ENCODE results near the gene LYZL4. TPM values are rescaled to one million over a fixed set of nuclear protein-coding genes. Genes with fewer than 3 reads are reported as not detected.

Gene LYZL4
- total and polyA plus RNA-seq, 2 of the 13 experiments (the other 11 are each of a cell fraction or from before 2014, with no cell fraction given): not detected

GRCh38 chr3:42425736-42426407 is 15.5 kb upstream of the LYZL4 start:
- H3K27ac ChIP-seq (ENCODE audit: extremely low read length, insufficient read depth, low read length): no peak overlapping the region
- DNase-seq (ENCODE audit: low spot score) (no peak), ATAC-seq (no peak), FAIRE-seq (no peak)
- H3K9me3 ChIP-seq (ENCODE audit: low read length): no peaks in the 10 kb centered on the region
- BruUV-seq (replicated peaks): no TSS peak
- H3K79me2 ChIP-seq (ENCODE audit: insufficient read depth, low read length): no peaks in the 10 kb centered on the region
- in situ Hi-C loops (cut with HindIII; ENCODE audit: extremely low pct_ligation_motif_present, low pct_unique_long_range_greater_than_20kb): loop anchor here (25.0 kb wide), 1 partner anchor 314 kb away; no protein-coding TSS in a partner anchor
- no peaks in the 10 kb centered on the region for H4K20me1 ChIP-seq (ENCODE audit: insufficient read depth, low read length)
- POLR2A ChIA-PET: no interaction called here
- H2AFZ ChIP-seq (ENCODE audit: low read length): no peak overlapping the region
- 88% methylated on average over 7 of the region's 7 CpGs for WGBS (ENCODE audit: low lambda C conversion rate)
- H3K9ac ChIP-seq (ENCODE audit: insufficient read depth, low read depth, low read length): no peak overlapping the region
- no peaks in the 10 kb centered on the region for H3K36me3 ChIP-seq (replicated peaks in 1 of 2; ENCODE audit: control insufficient read depth in 1 of 2, insufficient read depth in 2 of 2, low read length in 2 of 2)
- H3K27me3 ChIP-seq (ENCODE audit: control insufficient read depth in 1 of 2, insufficient read depth in 2 of 2, low read length in 2 of 2): no peaks in the 10 kb centered on the region; a peak in 1 of 5 replicates
- CTCF ChIA-PET (ENCODE audit: low intra/inter-chr PET ratio, low total read pairs): no interaction called here
- TF ChIP-seq ZNF556 (CRISPR knock-in tag; IDR thresholded peaks at IDR 0.05; ENCODE audit: borderline replicate concordance): no peak
- TF ChIP-seq RELA (CRISPR knock-in tag; IDR thresholded peaks at IDR 0.05): no peak
- TF ChIP-seq, protein P1, sequence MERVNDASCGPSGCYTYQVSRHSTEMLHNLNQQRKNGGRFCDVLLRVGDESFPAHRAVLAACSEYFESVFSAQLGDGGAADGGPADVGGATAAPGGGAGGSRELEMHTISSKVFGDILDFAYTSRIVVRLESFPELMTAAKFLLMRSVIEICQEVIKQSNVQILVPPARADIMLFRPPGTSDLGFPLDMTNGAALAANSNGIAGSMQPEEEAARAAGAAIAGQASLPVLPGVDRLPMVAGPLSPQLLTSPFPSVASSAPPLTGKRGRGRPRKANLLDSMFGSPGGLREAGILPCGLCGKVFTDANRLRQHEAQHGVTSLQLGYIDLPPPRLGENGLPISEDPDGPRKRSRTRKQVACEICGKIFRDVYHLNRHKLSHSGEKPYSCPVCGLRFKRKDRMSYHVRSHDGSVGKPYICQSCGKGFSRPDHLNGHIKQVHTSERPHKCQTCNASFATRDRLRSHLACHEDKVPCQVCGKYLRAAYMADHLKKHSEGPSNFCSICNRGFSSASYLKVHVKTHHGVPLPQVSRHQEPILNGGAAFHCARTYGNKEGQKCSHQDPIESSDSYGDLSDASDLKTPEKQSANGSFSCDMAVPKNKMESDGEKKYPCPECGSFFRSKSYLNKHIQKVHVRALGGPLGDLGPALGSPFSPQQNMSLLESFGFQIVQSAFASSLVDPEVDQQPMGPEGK (CRISPR knock-in tag; IDR thresholded peaks at IDR 0.05): no peak
- no peak for TF ChIP-seq CBFB (CRISPR knock-in tag; IDR thresholded peaks at IDR 0.05)
- TF ChIP-seq BRCA1 (CRISPR knock-in tag; IDR thresholded peaks at IDR 0.05): no peak
- H3K4me3 ChIP-seq (replicated peaks in 1 of 3; ENCODE audit: insufficient read depth in 1 of 3, low read depth in 2 of 3, low read length in 3 of 3): no peak overlapping the region
- peaks cover 41% of the 10 kb centered on the region for H3K4me1 ChIP-seq (ENCODE audit: insufficient read depth, low read length)
- no peak overlapping the region for H3K4me2 ChIP-seq (ENCODE audit: low read depth, low read length)
- intact Hi-C loops (cut with micrococcal nuclease; ENCODE audit: unreplicated experiment): no loop called here

DNA sequence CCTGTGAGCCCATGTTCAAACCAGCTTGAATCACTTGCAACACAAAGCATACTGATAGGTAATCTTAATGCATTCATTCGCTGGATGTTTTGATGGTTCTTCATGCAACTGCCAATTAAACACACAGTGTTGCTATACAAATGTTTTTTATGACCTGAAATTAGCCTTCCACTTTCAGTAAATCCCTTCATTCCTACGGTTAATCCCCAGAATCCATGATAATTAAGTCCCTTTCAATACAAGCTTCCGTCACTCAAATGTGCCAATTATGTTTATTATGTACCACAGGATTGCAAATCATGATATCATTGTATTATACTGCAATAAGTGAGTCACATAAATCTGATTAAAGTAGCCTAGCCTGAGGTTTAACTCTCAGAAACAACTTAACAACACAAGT is 14.5 kb upstream of the LYZL4 start:
- no peak overlapping the region for H2AFZ ChIP-seq (ENCODE audit: low read length)
- no peak overlapping the region for H3K9ac ChIP-seq (ENCODE audit: insufficient read depth, low read depth, low read length)
- H4K20me1 ChIP-seq (ENCODE audit: insufficient read depth, low read length): no peaks in the 10 kb centered on the region
- in situ Hi-C loops (cut with HindIII; ENCODE audit: extremely low pct_ligation_motif_present, low pct_unique_long_range_greater_than_20kb): loop anchor here (25.0 kb wide), 1 partner anchor 313 kb away; no protein-coding TSS in a partner anchor
- no peaks in the 10 kb centered on the region; a peak in 1 of 5 replicates for H3K27me3 ChIP-seq (ENCODE audit: control insufficient read depth in 1 of 2, insufficient read depth in 2 of 2, low read length in 2 of 2)
- FAIRE-seq: no peak
- H3K4me1 ChIP-seq (ENCODE audit: insufficient read depth, low read length): peaks cover 51% of the 10 kb centered on the region
- ATAC-seq: no peak
- H3K79me2 ChIP-seq (ENCODE audit: insufficient read depth, low read length): no peaks in the 10 kb centered on the region
- H3K9me3 ChIP-seq (ENCODE audit: low read length): no peaks in the 10 kb centered on the region
- ChIA-PET CTCF (ENCODE audit: low intra/inter-chr PET ratio, low total read pairs) (no interaction called here), POLR2A (no interaction called here)
- DNase-seq (ENCODE audit: low spot score): no peak
- no peak overlapping the region for H3K4me3 ChIP-seq (replicated peaks in 1 of 3; ENCODE audit: insufficient read depth in 1 of 3, low read depth in 2 of 3, low read length in 3 of 3)
- H3K36me3 ChIP-seq (replicated peaks in 1 of 2; ENCODE audit: control insufficient read depth in 1 of 2, insufficient read depth in 2 of 2, low read length in 2 of 2): no peaks in the 10 kb centered on the region
- H3K4me2 ChIP-seq (ENCODE audit: low read depth, low read length): no peak overlapping the region
- 78% methylated on average over 3 of the region's 3 CpGs for WGBS (ENCODE audit: low lambda C conversion rate)
- no TSS peak for BruUV-seq (replicated peaks)
- intact Hi-C loops (cut with micrococcal nuclease; ENCODE audit: unreplicated experiment): no loop called here
- H3K27ac ChIP-seq (ENCODE audit: extremely low read length, insufficient read depth, low read length): no peak overlapping the region
- TF ChIP-seq RFXAP (CRISPR knock-in tag; IDR thresholded peaks at IDR 0.05; ENCODE audit: borderline replicate concordance) (no peak), ZNF543 (CRISPR knock-in tag; IDR thresholded peaks at IDR 0.05) (no peak), ZNF513 (CRISPR knock-in tag; conservative IDR thresholded peaks at IDR 0.05) (no peak), STAT6 (CRISPR knock-in tag; IDR thresholded peaks at IDR 0.05; ENCODE audit: borderline replicate concordance) (no peak), CCAR2 (optimal IDR thresholded peaks at IDR 0.05; ENCODE audit: low read depth, low read length) (no peak), THAP11 (CRISPR knock-in tag; IDR thresholded peaks at IDR 0.05) (no peak), ZNF496 (CRISPR knock-in tag; IDR thresholded peaks at IDR 0.05; ENCODE audit: insufficient replicate concordance) (no peak)

All from HepG2 (cell line).